GM21723 (cell line): Measurements from ENCODE around the gene MAST4.
"Not testable (repeated sequence)": the region's sequence is repeated elsewhere in the genome, so short reads cannot be mapped to it uniquely, and the experiment has no call there.

ENCODE experiments used
- ATAC-seq: cut with Tn5 transposase; IDR thresholded peaks from one replicate; pipeline ENCODE4 v1.9.1; 2021; ENCODE audit warnings: mild to moderate bottlenecking, moderate library complexity; ENCODE audit not compliant: unreplicated experiment

The MAST4 gene

DNA sequence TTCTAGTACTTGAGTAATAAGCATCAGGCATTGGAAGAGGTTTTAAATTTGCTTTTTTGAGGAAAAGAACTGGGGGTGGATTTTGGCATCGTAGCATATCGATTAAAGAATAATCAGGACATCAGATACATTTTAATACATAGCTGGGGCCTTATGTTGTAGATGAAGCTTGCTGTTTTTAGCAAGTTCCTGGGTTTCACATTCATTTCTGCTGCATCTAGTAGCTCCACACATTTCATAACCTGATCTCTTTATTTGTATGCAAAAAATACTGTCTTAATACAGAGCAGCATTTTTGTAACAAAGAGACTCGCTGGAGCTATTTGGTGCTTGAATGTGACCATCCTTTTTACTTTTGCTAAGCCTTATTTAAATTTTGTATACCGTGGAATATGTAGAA lies 571.9 kb downstream of the MAST4 start:
- ATAC-seq, result no peak

DNA sequence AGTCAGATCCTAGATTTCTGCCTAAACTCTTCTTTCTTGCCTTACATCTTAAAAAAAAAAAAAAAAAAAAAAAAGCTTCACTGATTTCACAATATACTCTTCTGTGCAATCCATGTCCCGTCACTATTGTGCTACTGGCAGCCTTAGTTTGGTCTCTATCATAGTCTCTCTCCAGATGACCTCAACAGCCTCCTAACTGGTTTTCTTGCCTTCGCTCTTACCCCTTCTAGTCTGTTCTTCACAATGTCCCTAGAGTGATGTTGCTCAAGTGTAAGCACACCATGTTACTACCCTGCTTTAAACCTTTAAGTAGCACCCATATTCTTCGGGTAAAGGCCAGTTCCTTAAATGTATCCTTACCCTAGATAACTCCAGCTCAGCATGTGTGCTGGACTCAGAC lies 574.6 kb downstream of the MAST4 start:
- ATAC-seq, result no peak

DNA sequence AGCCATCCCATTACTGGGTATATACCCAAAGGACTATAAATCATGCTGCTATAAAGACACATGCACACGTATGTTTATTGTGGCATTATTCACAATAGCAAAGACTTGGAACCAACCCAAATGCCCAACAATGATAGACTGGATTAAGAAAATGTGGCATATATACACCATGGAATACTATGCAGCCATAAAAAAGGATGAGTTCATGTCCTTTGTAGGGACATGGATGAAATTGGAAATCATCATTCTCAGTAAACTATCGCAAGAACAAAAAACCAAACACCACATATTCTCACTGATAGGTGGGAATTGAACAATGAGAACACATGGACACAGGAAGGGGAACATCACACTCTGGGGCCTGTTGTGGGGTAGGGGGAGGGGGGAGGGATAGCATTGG lies 577.2 kb downstream of the MAST4 start:
- ATAC-seq, result not testable (repeated sequence)

DNA sequence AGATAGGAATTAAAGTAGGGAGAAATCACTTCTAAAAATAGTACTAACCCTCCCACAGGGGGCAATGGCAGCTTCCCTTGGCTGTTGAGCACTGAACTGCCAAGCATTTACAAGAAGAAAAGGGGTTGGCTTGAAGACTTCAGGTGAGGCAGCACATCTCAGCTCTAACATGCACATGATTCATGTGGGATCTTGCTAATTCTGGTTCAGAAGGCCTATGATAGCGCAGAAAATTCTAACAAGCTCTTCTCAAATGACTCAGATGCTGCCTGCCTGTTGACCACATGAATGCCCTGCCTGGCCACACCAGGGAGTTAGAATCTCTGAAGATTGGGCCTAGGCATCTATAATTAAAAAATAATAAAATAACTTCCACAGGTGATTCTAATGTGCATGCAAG lies 577.8 kb downstream of the MAST4 start:
- no peak for ATAC-seq

DNA sequence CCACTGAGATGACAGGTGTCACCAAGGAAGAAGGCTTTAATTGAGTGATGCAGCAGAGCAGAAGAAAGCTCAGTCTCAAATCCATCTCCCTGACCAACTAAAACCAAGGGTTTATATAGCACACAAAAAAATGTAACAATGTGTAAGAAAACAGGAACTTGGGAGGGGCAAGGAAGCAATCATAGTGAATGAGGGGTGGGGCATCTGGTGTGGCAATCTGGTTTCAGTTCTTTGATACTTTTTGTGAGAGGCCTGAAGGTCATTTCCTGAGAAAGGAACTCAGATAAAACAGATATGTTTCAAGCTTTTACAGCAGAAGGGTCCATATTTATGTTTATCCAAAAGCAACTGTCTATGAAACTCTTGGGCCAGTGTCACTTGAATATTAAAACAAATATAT lies 580.7 kb downstream of the MAST4 start:
- no peak for ATAC-seq

DNA sequence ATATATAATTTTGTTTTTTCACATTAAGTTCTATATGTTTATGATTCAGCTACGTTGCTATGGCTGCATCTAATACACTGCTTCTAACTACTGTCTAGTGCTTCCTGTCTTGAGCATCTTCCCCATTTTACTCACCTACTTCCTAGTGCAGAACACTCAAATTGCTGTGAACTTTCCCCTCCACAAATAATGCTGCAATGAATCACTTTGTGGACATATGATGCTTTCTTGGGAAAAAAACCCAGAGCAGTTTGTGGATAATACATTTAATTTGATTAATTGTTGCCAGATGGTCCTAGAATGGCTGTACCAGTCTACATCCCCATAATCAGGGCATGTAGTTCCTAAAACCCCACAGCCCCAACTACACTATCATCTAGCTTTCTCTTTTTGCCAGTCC lies 581.9 kb downstream of the MAST4 start:
- no peak for ATAC-seq

DNA sequence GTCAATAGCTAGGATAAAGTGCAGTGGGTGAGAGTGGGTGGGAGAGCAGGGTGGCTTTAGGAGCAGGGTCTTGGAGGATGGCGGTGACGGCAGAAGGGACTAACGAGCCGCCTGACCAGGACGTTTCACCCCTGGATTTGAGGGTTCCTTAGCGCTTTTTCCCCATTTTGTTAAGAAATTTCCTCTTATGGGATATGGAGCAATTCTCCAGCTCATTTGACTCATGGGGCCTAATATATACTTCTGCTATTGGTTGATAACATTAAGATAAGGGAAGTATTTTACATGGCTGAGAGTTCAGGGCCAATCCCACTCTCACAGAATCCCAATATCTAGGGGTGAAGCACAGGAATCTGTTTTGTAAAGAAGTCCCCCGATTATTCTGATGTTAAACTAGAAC lies 582.8 kb downstream of the MAST4 start:
- ATAC-seq, result no peak

DNA sequence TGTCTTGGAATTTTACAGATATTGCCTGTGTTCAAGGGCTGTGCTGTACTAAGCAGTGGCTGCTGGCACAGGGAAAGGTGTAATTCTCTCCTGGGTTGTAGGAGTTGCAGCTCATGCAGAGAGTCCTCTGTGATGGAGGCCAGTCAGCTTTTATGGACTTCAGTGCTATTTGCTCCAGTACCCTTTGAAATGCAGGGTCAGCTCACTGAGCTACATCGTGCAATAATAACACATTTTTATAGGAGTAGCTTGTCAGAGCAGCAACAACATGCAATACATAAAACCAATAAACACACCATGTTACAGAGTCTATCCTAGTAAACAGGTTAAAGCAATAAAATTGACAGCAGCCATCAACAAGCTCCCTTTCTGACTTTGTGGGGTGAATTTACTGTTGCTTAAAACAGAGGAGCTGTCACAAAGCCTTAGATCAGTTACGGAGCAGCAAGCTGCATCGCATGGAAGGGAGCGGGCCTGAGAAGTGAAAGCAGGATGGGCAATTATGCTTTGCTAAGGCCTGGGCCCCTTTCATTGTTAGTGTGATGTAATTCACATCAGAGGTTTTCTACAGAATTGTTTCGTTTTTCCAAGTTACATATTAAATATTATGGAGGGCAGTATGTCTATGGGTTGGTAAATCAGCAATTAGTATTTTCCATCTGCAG lies 583.6 kb downstream of the MAST4 start:
- ATAC-seq, result no peak

DNA sequence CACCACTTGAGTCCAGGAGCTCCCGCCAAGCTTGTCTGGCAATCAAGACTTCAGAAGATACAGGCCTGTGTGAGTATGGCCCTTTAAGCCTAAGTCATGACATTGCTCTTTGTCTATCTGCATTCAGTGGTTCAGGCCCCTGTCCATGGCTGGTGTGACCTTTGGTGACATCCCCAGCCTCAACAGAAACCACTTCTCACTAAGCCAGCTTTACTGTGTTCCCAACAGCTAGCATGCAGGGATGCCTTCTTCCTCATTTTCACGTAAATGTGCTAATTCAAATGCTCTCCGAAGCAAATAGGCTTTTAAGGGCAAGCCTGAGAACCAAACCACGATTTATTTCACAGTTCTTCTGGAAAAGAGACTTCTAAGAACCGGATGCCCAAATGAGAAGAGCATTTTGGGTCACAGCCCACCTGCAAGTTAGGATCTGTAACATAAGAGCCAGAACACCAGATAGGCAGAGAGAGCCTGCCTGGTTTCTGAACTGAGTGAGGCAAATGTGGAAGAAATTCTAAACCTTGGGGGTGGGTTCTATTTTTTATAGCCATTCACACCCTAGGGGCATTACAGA lies 585.5 kb downstream of the MAST4 start:
- ATAC-seq, result no peak

DNA sequence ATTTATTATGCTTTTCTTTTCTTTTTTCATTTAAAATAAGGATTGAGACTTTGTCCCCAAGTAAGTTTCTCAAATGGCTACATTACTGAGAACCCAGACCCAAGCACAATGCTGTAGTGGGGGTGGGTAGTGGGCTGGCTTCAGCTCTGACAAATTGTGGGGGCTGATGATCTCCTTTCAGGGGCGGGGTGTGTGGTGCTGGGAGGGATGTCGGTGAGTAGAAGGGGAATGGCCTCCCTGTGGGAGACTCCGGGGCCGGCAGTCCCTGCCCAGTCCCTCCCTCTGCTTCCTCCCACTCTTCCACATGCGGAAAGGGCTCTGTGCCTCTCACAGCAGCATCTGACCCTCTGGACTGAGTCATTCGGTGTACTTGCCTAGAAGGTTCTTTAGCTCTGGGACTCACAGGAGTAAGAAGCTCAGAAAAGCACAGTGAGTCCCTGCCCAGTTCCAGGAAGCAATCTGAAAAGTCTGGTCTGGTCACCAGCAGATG lies 586.2 kb downstream of the MAST4 start:
- ATAC-seq, result no peak

DNA sequence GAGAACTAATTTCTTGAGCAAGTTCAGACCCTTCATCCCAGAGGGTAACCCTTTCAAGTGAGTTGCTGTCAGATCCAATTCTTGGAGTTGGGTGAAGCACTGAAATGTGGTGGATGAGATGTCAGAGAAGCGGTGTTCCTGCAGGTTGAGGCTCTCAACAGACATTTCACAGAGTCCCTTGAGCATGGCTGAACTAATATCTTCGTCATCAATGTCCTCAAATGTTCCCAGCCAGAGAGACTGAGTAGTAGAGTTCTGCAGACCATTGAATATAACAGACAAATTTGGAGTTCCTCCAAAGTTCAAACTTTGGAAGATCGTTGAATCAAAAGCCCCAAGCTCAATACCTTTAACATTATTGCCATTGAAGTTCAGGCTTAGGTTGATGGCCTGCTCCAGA lies 587.7 kb downstream of the MAST4 start:
- ATAC-seq, result no peak

DNA sequence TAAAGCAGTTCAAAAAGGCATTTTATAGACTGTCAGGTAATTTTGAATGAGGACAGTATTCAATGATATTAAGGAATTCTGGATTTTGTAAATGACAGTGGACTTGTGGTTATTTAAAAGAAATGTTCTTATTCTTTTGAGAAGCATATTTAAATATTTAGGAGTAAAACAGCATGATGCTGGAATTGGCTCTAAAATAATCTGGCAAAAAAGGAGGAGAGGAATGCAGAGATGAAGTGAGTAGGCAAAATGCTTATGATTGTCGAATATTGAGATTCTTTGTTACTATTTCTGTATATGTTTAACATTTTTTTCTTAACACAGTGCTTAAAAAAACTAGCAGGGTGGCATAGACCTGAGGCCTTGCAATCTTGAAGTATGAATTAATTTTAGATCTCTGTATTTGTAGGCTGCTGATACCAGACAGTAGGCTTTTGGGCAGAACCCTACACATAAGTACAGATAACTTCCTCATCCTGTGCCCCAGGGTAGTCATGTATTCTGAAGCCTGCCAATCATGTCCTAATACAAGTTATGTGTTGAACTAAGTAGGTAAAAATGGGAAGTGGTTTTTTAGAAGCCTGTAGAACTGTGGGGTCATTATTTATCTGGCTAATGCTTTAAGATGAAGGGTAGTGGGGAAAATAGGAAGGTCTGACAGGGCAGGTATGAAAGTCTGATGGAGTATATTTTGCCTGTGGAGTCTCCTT lies 591.0 kb downstream of the MAST4 start:
- ATAC-seq, result peak; percentile 55

DNA sequence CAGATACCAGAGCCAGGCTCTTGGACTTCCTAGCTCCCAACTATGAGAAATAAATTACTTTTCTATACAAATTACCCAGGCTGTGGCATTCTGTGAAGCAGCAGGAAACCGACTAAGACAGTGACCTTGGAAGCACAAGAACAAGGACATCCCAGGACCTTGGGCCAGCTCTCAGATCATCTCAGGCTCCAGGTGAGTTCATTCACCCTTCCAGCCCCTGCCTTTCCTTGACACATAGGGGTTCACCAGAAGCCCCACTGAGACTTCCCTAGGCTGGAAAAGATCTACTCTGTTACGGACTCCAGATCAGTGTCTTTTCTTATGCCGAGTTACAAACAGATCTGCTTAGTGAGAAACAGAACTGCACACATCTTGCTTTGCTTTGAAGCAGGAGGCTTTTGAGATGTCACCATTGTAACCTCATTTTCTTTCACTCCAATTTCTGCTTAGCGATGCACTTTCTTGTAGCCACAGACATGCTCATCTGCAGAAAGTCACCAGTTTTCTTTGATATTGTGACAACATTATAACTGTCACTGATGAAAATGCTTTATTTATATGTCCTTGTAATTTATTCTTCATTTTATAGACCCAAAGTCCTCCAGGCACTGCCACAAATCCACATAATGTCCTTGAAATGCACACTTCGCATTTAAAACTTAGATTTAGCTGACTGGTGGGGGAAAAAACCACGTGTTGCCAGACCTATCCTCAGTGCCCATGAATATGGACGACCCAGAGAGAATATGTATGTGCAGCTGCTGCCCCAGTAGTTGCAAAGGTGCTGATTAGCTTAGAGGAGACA lies 592.3 kb downstream of the MAST4 start:
- ATAC-seq, result no peak

DNA sequence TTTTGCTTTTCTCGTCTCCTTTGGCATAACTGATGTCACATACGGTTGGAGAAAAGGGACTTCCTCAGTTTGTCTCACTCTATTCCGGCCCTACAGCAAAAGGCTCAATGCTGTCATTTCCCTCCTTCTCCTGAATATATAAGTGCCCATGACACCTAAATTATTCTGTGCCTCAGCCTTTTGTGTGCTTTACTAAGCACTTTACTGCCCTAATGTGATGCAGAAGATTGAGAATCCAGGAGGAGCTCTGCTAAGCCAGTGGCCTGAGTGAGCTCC lies 592.8 kb downstream of the MAST4 start:
- ATAC-seq, result no peak

DNA sequence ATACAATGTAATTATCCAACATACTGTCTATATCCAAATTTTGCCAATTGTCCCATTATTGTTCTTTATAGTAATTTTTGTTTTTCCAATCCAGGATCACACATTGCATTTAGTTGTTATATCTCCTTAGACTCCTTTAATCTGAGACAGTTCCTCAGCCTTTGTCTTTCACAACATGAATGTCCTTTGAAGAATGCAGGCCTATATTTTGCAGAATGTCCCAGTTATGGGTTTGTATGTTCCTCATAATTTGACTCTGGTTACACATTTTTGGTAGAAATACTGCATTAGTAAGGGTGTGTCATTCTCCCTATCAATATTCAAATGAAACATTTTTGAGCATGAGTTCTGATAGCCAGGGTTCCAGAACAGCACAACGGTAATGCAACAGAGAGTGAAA lies 593.7 kb downstream of the MAST4 start:
- no peak for ATAC-seq

DNA sequence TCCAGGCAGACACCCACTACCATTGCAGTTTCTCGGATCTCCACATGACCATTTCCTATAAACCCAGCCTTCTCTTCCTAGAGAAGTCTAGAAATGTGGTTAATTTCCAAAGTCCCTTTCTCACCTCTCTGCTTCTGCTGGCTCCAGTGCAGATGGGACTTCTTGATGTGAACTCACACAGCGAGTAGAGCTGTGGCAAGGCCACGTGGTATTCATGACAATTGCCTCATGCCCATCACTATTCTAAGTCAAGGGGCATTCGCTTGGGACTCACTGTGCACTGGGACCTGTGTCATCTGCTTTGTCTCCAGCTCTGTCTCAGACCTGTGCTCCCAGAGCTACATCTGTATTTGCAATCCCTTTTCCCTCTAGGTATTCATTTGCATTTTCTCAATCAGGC lies 594.2 kb downstream of the MAST4 start:
- no peak for ATAC-seq

DNA sequence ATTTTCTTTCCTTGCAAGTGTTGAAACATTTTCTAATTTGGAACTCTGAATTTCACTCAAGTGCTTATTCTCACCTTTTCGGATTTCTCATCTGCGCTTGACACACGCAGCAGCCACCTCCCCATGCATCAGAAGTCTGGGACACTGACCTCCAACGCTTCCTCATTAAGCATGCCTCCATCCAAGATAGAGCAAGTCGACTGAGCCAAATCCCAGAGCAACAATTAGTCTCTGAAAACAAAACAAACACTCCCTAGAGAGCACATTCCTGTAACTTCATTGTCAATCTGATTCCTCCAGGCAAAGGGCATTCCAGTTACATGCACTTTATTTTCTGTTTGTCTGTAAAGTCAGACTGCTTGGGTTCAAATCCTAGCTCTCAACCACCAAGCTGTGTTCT lies 594.7 kb downstream of the MAST4 start:
- no peak for ATAC-seq

DNA sequence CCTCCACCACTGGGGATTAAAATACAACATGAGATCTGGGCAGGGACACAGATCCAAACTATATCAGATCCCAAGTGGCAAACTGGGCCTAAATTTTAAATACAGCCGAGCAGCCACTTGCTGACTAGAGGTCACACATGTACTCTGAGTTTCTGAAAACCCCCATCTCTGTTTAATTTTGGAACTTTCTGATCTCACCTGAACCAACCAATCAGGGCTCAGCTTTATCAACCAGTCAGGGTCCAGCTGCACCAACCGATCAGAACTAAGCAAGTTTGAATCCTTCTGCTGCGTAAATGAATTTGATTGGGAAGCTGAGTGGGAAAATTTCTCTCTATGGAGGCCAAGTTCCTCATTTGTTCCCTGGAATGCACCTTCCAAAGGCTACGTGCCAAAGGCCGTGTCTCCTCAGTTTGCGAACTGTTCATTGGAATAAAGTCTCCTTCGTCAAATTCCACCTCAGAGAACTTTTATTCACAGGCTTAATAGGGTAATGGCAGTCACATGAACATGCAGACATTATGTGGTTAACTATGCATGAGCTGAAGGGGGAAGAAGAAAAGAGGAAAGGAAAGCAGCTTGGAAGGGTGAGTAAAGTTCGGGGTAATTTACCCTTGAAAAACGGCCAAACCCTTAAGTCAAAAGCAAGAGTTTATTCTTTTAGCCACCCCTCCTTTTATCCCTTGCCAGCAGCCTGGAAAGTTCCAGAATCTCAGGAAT lies 596.7 kb downstream of the MAST4 start:
- no peak for ATAC-seq

DNA sequence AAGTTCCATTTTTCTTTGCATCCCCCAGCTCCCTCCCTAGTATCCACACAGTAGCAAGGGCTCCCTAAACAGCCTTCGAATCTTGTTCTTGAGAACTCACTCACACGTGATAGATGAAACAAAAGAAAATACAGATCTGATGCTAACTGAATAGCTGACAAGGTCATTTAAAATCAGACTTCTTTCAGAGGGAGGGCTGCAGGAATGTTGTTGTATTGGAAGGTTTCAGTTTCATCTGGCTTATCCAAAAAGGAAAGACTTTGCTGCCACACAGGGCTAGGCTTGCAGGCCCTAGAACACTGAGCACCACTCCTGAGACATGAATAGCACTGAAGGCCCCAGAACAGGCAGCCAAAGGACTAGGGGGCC lies 597.2 kb downstream of the MAST4 start:
- no peak for ATAC-seq

DNA sequence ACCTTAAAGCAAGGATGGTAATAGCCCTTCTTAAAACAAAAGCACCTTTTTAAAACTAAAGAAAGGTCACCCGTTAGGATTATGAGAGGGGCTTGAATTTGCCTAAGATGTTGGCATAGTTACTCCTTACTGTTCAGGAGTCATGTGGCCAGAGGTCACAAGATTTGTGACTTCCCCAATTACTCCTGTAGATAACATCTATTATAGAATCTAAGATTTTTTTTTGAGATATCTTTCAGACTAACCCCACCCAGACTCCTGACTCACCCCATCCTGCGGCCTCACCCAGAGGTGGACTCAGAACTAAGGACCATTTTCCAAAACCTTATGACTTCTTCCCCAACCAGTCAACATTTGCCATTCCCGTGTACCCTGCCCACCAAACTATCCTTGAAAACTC lies 598.0 kb downstream of the MAST4 start:
- ATAC-seq, result no peak
